MM.1S (cell line): ENCODE data around the gene CCDC192.

ENCODE experiments used
- DNase-seq: peaks from one replicate; pipeline ENCODE4 v3.0.0-alpha.2; 2015
- H2AFZ ChIP-seq: fragments of 300-600 bp; sonication (generic); 2 replicates; pipeline ENCODE4 v1.6.0; 2016; ENCODE audit warnings: antibody characterized with exemption, low read length
- H3F3A ChIP-seq: fragments of 300-600 bp; sonication (generic); 2 replicates; pipeline ENCODE4 v1.6.1; 2016; ENCODE audit warnings: mild to moderate bottlenecking, antibody characterized with exemption, low read length, moderate library complexity, mixed read lengths; ENCODE audit not compliant: insufficient read depth
- H3K27ac ChIP-seq: fragments of 300-600 bp; sonication (generic); 2 replicates; pipeline ENCODE4 v1.5.1; 2016; ENCODE audit warnings: mild to moderate bottlenecking, low read length
- H3K27me3 ChIP-seq: fragments of 300-600 bp; sonication (generic); replicated peaks from 2 replicates; pipeline ENCODE4 v1.6.0; 2016; ENCODE audit warnings: low read length; ENCODE audit not compliant: insufficient read depth
- H3K36me3 ChIP-seq: fragments of 300-600 bp; sonication (generic); replicated peaks from 2 replicates; pipeline ENCODE4 v1.6.1; 2016; ENCODE audit warnings: mild to moderate bottlenecking, low read length, mixed read lengths; ENCODE audit not compliant: insufficient read depth
- H3K4me1 ChIP-seq: fragments of 300-600 bp; sonication (generic); 2 replicates; pipeline ENCODE4 v1.6.1; 2016; ENCODE audit warnings: low read length, mixed read lengths
- H3K4me2 ChIP-seq: fragments of 300-600 bp; sonication (generic); 2 replicates; pipeline ENCODE4 v1.6.0; 2016; ENCODE audit warnings: low read depth, low read length
- H3K4me3 ChIP-seq: fragments of 300-600 bp; sonication (generic); 2 replicates; pipeline ENCODE4 v1.5.1; 2016; ENCODE audit warnings: low read length, mixed read lengths
- H3K79me2 ChIP-seq: fragments of 300-600 bp; sonication (generic); 2 replicates; pipeline ENCODE4 v1.6.1; 2016; ENCODE audit warnings: mixed run types, low read length, mixed read lengths
- H3K9ac ChIP-seq: fragments of 300-600 bp; sonication (generic); 2 replicates; pipeline ENCODE4 v1.6.1; 2016; ENCODE audit warnings: low read length, mixed read lengths
- H3K9me2 ChIP-seq: fragments of 300-600 bp; sonication (generic); replicated peaks from 2 replicates; pipeline ENCODE4 v1.6.1; 2016; ENCODE audit warnings: mild to moderate bottlenecking, low read length, mixed read lengths; ENCODE audit not compliant: insufficient read depth
- H3K9me3 ChIP-seq: fragments of 300-600 bp; sonication (generic); replicated peaks from 2 replicates; pipeline ENCODE4 v1.6.1; 2016; ENCODE audit warnings: mild to moderate bottlenecking, low read length, mixed read lengths; ENCODE audit not compliant: insufficient read depth
- H4K20me1 ChIP-seq: fragments of 300-600 bp; sonication (generic); 2 replicates; pipeline ENCODE4 v1.6.1; 2016; ENCODE audit warnings: mild to moderate bottlenecking, low read length, moderate library complexity, mixed read lengths; ENCODE audit not compliant: insufficient read depth
- EZH2 ChIP-seq: fragments of 300-600 bp; sonication (generic); optimal IDR thresholded peaks from 2 replicates; pipeline ENCODE3; 2017; ENCODE audit warnings: low read depth, mild to moderate bottlenecking, antibody characterized with exemption, low read length, mixed read lengths
- EZH2phosphoT487 ChIP-seq: fragments of 300-600 bp; sonication (generic); IDR thresholded peaks from 2 replicates; pipeline ENCODE4 v1.6.1; 2018; ENCODE audit warnings: antibody characterized with exemption, low read length
- TF ChIP-seq, protein P1 (sequence below): fragments of 300-600 bp; sonication (generic); IDR thresholded peaks from 2 replicates; pipeline ENCODE4 v1.5.1; 2016; ENCODE audit warnings: antibody characterized with exemption, low read length, mixed read lengths

The CCDC192 gene

DNA sequence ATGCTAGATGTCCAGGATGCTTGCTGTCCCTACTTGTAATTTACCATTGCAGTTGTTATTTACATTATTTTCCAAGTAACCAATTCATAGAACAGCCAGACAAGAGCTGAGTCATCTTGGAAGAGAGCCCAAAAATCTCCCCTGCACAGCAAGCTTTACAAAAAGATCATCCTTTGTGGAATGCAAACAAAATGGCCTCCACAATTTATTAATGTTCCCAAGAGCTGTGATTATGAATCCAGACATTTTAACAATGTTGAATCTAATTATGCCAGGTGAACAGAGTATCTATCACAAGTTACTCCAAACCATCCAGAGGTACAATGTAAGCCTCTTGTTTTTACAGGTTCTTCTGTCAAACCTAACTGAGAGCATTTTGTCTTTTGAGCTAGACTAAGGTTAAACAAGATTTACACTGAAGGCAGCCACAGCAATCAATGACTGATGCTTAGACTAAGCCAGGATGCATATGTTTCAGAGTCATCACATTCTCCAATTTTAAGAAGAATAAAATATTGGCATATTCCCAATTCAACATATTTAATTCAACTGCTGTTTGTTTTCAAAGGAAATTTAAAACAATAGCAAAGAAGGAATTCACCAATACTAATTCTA is 285.1 kb downstream of the CCDC192 start:
- TF ChIP-seq, protein P1, sequence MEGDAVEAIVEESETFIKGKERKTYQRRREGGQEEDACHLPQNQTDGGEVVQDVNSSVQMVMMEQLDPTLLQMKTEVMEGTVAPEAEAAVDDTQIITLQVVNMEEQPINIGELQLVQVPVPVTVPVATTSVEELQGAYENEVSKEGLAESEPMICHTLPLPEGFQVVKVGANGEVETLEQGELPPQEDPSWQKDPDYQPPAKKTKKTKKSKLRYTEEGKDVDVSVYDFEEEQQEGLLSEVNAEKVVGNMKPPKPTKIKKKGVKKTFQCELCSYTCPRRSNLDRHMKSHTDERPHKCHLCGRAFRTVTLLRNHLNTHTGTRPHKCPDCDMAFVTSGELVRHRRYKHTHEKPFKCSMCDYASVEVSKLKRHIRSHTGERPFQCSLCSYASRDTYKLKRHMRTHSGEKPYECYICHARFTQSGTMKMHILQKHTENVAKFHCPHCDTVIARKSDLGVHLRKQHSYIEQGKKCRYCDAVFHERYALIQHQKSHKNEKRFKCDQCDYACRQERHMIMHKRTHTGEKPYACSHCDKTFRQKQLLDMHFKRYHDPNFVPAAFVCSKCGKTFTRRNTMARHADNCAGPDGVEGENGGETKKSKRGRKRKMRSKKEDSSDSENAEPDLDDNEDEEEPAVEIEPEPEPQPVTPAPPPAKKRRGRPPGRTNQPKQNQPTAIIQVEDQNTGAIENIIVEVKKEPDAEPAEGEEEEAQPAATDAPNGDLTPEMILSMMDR, result no peak
- TF ChIP-seq EZH2phosphoT487 (no peak), EZH2 (no peak)
- Histone ChIP-seq H3K4me3 (no peak overlapping the region), H4K20me1 (no peaks in the 10 kb centered on the region), H2AFZ (no peak overlapping the region), H3K9me2 (no peaks in the 10 kb centered on the region), H3K9ac (no peak overlapping the region), H3K36me3 (no peaks in the 10 kb centered on the region), H3F3A (no peaks in the 10 kb centered on the region), H3K9me3 (no peaks in the 10 kb centered on the region), H3K27me3 (no peaks in the 10 kb centered on the region), H3K4me2 (no peak overlapping the region), H3K4me1 (no peaks in the 10 kb centered on the region), H3K27ac (no peak overlapping the region), H3K79me2 (no peaks in the 10 kb centered on the region)
- no peak for DNase-seq
